HepG2 (cell line): ENCODE results near the gene COL18A1. TPM values are rescaled to one million over a fixed set of nuclear protein-coding genes. Genes with fewer than 3 reads are reported as not detected.

ENCODE experiments used
- HDAC1 ChIP-seq: sonication (generic); formaldehyde crosslinking; IDR thresholded peaks from 2 replicates; pipeline ENCODE4 v1.5.1; 2020; ENCODE audit warnings: mild to moderate bottlenecking, missing genetic modification reagents
- KLF9 ChIP-seq: IDR thresholded peaks from 2 replicates; pipeline ENCODE4 v1.6.1; 2016; ENCODE audit warnings: low read depth
- NR2F2 ChIP-seq: IDR thresholded peaks from 2 replicates; pipeline ENCODE4 v1.6.1; 2012; ENCODE audit warnings: low read depth, inconsistent platforms, borderline replicate concordance
- RARA ChIP-seq: IDR thresholded peaks from 2 replicates; pipeline ENCODE4 v1.6.1; 2016; ENCODE audit warnings: missing genetic modification reagents, missing compliant biosample characterization
- SATB2 ChIP-seq: sonication (generic); formaldehyde crosslinking; IDR thresholded peaks from 2 replicates; pipeline ENCODE4 v1.5.0; 2020; ENCODE audit warnings: missing genetic modification reagents
- SPEN ChIP-seq: sonication (generic); formaldehyde crosslinking; IDR thresholded peaks from 2 replicates; pipeline ENCODE4 v1.5.1; 2020; ENCODE audit warnings: low read depth, mild to moderate bottlenecking, missing genetic modification reagents
- STAG1 ChIP-seq: sonication (generic); formaldehyde crosslinking; IDR thresholded peaks from 2 replicates; pipeline ENCODE4 v1.4.0; 2020; ENCODE audit warnings: missing genetic modification reagents
- TBX2 ChIP-seq: sonication (generic); formaldehyde crosslinking; IDR thresholded peaks from 2 replicates; pipeline ENCODE4 v1.5.0; 2020; ENCODE audit warnings: missing genetic modification reagents, mild to moderate bottlenecking, borderline replicate concordance
- TFE3 ChIP-seq: IDR thresholded peaks from 2 replicates; pipeline ENCODE4 v1.6.1; 2016
- TRAFD1 ChIP-seq: sonication (generic); formaldehyde crosslinking; IDR thresholded peaks from 2 replicates; pipeline ENCODE4 v1.5.1; 2020; ENCODE audit warnings: missing genetic modification reagents, mild to moderate bottlenecking, borderline replicate concordance
- ZBTB7B ChIP-seq: sonication (generic); formaldehyde crosslinking; IDR thresholded peaks from 2 replicates; pipeline ENCODE4 v1.4.0; 2020; ENCODE audit warnings: missing genetic modification reagents
- ZNF343 ChIP-seq: sonication (generic); formaldehyde crosslinking; IDR thresholded peaks from 2 replicates; pipeline ENCODE4 v1.4.0; 2020; ENCODE audit warnings: mild to moderate bottlenecking, missing genetic modification reagents
- ZNF496 ChIP-seq: sonication (generic); formaldehyde crosslinking; IDR thresholded peaks from 2 replicates; pipeline ENCODE4 v1.8.1; 2023; ENCODE audit warnings: mild to moderate bottlenecking, moderate library complexity, missing genetic modification reagents; ENCODE audit not compliant: insufficient replicate concordance
- ZSCAN9 ChIP-seq: IDR thresholded peaks from 2 replicates; pipeline ENCODE4 v1.6.1; 2016; ENCODE audit warnings: borderline replicate concordance
- polyA plus RNA-seq, 8 experiments: library from polyadenylated mRNA; depleted of rRNA in 3 of 8; stranded (reverse) in 7 of 8; unstranded in 1 of 8; fragments of >200 nt; fragmentation: Illumina TruSeq in 4 of 8; extraction: Trizol in 4 of 8; gene quantifications; 2 replicates each; pipeline versions ENCODE4 v1.2.1 to v1.2.3, GENCODE V29; 2011 to 2016; ENCODE audit warnings: low read depth in 4 of 8, missing spikeins in 1 of 8, mixed read lengths in 1 of 8; ENCODE audit not compliant: insufficient read depth in 1 of 8
- total RNA-seq, 5 experiments: library from RNA; depleted of rRNA; stranded (reverse); fragments of >200 nt; fragmentation: Illumina TruSeq; extraction: Trizol; gene quantifications; 2 replicates each; pipeline ENCODE4 v1.2.3, GENCODE V29; 2016; ENCODE audit warnings: low read depth in 1 of 5
- TF ChIP-seq, protein P1 (sequence below), 2 experiments: IDR thresholded peaks; 2 replicates each; pipeline ENCODE4 v1.6.1; 2011 to 2012; ENCODE audit warnings: low read length in 2 of 2, borderline replicate concordance in 1 of 2, low read depth in 1 of 2, mild to moderate bottlenecking in 1 of 2, moderate library complexity in 1 of 2
- TF ChIP-seq, protein P2 (sequence below): sonication (generic); formaldehyde crosslinking; IDR thresholded peaks from 2 replicates; pipeline ENCODE4 v1.4.0; 2020; ENCODE audit warnings: missing genetic modification reagents, borderline replicate concordance
- TF ChIP-seq, protein P3 (sequence below): sonication (generic); formaldehyde crosslinking; IDR thresholded peaks from 2 replicates; pipeline ENCODE4 v1.4.0; 2020; ENCODE audit warnings: missing genetic modification reagents, low read depth, mild to moderate bottlenecking, borderline replicate concordance
- TF ChIP-seq, protein P4 (sequence below): conservative IDR thresholded peaks from 2 replicates; pipeline ENCODE4 v1.6.1; 2018; ENCODE audit warnings: missing genetic modification reagents

Gene COL18A1
- total and polyA plus RNA-seq, 2 of the 13 experiments (the other 11 are each of a cell fraction or from before 2014, with no cell fraction given), result 79.0 to 102 TPM

DNA sequence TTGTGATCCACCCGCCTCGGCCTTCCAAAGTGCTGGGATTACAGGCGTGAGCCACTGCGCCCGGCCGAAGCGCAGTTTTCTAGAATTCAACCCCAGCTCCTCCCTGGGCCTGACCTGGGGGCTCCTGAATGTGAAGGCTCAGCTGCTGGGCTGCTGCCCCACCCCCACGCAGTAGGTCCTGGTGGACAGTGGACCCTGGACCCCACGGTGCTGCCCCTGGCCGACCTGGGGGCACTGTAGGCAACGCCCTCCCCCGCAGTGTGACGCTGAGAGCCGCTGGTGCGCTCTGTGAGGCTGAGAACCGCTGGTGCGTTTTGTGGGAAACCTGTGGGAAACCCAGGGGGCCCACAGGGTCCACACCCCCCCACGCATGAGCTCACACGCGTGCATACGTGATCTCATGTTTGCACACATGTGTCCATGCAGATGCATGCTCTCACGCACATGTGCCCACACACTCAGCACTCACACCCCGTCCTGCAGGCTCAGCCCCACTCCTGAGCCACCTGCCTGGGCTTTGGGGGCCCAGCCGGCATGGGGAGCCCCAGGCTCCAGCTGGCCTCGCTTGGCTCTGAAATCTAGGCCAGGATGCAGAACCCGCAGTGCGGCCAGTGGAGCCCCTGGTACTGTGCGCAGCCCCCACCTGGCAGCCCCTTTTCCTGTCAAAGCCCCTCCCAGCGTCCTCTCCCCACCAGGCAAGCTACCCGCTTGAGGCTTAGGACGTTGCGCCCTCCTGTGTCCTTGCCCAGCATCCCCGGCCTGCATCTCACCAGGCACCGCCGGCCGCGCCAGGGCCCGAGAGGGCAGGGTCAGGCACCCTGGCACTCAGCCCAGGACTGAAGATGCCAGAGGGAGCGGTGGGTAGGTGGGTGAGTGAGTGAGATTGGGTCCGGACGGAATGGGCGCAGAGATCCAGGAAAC lies 67.7 kb downstream of the COL18A1 start (continued):
- TF ChIP-seq, protein P1, sequence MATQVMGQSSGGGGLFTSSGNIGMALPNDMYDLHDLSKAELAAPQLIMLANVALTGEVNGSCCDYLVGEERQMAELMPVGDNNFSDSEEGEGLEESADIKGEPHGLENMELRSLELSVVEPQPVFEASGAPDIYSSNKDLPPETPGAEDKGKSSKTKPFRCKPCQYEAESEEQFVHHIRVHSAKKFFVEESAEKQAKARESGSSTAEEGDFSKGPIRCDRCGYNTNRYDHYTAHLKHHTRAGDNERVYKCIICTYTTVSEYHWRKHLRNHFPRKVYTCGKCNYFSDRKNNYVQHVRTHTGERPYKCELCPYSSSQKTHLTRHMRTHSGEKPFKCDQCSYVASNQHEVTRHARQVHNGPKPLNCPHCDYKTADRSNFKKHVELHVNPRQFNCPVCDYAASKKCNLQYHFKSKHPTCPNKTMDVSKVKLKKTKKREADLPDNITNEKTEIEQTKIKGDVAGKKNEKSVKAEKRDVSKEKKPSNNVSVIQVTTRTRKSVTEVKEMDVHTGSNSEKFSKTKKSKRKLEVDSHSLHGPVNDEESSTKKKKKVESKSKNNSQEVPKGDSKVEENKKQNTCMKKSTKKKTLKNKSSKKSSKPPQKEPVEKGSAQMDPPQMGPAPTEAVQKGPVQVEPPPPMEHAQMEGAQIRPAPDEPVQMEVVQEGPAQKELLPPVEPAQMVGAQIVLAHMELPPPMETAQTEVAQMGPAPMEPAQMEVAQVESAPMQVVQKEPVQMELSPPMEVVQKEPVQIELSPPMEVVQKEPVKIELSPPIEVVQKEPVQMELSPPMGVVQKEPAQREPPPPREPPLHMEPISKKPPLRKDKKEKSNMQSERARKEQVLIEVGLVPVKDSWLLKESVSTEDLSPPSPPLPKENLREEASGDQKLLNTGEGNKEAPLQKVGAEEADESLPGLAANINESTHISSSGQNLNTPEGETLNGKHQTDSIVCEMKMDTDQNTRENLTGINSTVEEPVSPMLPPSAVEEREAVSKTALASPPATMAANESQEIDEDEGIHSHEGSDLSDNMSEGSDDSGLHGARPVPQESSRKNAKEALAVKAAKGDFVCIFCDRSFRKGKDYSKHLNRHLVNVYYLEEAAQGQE (IDR thresholded peaks at IDR 0.05; ENCODE audit: borderline replicate concordance in 1 of 2, low read depth in 1 of 2, low read length in 2 of 2), result no peak
- no peak for TF ChIP-seq ZNF496 (CRISPR knock-in tag)
- TF ChIP-seq NR2F2, result no peak
- TF ChIP-seq TFE3 (CRISPR knock-in tag), result no peak
- TF ChIP-seq, protein P2, sequence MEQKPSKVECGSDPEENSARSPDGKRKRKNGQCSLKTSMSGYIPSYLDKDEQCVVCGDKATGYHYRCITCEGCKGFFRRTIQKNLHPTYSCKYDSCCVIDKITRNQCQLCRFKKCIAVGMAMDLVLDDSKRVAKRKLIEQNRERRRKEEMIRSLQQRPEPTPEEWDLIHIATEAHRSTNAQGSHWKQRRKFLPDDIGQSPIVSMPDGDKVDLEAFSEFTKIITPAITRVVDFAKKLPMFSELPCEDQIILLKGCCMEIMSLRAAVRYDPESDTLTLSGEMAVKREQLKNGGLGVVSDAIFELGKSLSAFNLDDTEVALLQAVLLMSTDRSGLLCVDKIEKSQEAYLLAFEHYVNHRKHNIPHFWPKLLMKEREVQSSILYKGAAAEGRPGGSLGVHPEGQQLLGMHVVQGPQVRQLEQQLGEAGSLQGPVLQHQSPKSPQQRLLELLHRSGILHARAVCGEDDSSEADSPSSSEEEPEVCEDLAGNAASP, result peak; percentile 92; the same call in 1 of the 2 replicates
- no peak for TF ChIP-seq ZSCAN9 (CRISPR knock-in tag)
- TF ChIP-seq, protein P3, sequence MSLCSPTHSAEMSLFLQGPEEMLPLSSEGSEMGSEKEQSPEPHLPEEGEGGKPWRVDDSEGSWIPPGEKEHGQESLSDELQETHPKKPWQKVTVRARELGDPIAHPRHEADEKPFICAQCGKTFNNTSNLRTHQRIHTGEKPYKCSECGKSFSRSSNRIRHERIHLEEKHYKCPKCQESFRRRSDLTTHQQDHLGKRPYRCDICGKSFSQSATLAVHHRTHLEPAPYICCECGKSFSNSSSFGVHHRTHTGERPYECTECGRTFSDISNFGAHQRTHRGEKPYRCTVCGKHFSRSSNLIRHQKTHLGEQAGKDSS (CRISPR knock-in tag), result no peak
- TF ChIP-seq HDAC1, result peak; percentile 84
- no peak for TF ChIP-seq SATB2
- TF ChIP-seq RARA, result peak; percentile 85
- TF ChIP-seq ZBTB7B, result peak; percentile 90
- peak; percentile 29 for TF ChIP-seq STAG1 (CRISPR knock-in tag)
- TF ChIP-seq ZNF343 (CRISPR knock-in tag), result no peak
- no peak for TF ChIP-seq KLF9 (CRISPR knock-in tag)
- TF ChIP-seq SPEN (CRISPR knock-in tag), result no peak
- TF ChIP-seq, protein P4, sequence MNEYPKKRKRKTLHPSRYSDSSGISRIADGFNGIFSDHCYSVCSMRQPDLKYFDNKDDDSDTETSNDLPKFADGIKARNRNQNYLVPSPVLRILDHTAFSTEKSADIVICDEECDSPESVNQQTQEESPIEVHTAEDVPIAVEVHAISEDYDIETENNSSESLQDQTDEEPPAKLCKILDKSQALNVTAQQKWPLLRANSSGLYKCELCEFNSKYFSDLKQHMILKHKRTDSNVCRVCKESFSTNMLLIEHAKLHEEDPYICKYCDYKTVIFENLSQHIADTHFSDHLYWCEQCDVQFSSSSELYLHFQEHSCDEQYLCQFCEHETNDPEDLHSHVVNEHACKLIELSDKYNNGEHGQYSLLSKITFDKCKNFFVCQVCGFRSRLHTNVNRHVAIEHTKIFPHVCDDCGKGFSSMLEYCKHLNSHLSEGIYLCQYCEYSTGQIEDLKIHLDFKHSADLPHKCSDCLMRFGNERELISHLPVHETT (CRISPR knock-in tag), result no peak
- peak; percentile 68; the same call in 1 of the 2 replicates for TF ChIP-seq TBX2 (CRISPR knock-in tag)
- no peak for TF ChIP-seq TRAFD1
